CD4-positive, alpha-beta T cell treated with Interleukin-4 for 4 hours (primary cell): ENCODE data around the gene RANBP3L.
"Not testable (repeated sequence)": the region's sequence is repeated elsewhere in the genome, so short reads cannot be mapped to it uniquely, and the experiment has no call there.

Source experiments
- DNase-seq: peaks from one replicate; pipeline ENCODE4 v3.0.0-alpha.2; 2020

The RANBP3L gene

DNA sequence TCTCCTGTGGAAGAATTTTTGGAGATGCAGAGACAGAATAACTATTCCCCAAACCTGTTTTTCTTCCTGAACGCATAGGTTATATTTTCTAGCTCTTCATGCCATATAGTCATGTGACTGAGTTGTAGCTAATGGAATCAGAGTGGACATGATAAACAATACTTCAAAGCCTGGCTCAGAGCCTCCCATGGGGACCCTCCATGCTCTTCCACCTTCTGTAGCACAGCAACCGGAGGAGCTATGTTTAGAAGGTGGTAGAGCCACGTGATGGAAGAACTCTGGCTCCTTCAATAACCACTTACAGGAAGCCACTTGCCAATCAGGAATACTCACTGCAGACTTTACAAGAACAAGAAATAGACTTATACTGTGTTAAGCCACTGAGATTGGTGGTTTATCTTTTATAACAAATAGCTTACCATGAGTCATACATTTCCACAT, 99.2 kb downstream of the RANBP3L start:
- no peak for DNase-seq

DNA sequence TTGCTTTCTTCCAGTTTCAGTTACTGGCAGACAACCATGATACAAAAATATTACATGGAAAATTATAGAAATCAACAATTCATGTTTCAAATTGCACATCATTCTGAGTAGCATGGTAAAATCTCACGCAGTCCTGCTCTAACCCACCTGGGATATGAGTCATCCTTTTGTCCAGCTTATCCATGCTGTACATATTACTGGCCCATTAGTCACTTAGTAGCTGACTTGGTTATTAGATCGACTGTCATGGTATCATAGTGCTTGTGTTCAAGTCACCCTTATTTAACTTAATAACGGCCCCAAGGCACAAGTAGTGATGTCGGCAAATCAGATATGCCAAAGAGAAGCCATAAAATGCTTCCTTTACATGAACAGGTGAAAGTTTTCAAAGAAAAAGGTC, 101.2 kb downstream of the RANBP3L start:
- no peak for DNase-seq

DNA sequence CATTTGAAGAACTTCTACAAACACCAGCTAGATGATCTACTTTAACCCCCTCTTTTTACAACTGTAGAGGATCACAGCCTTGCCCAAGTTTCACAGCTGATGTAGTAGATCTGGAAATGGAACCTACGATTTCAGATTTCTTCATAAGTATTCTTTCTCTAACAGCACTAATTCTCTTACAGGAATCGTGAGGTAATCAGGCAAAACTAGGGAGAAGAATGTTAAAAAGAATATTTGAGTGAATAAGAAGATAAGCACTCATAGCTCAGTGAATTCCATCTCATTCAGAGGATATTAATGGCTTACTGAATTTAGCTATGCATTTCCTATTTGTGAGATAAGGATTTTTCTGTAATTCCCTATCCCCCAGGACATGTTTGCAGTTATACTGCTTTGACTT, 102.1 kb downstream of the RANBP3L start:
- no peak for DNase-seq

DNA sequence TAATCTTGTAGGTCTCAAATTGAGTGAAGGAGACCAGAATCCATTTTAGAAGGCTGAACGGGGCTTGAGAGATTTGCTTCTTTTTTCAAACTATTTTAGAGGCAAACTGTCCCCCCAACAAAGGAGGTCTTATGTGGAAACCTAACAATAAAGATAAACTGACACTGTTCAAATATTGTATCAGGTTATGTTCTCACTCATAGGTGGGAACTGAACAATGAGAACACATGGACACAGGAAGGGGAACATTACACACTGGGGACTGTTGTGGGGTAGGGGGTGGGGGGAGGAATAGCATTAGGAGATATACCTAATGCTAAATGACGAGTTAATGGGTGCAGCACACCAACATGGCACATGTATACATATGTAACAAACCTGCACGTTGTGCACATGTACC, 102.9 kb downstream of the RANBP3L start:
- DNase-seq: not testable (repeated sequence)
